CD4-positive, alpha-beta T cell (primary cell): ENCODE measurements around the gene GPR3. TPM values are rescaled to one million over a fixed set of nuclear protein-coding genes. Genes with fewer than 3 reads are reported as not detected.

Experiments used
- ATAC-seq: fragments of 200-7000 bp; cut with Tn5 transposase; one replicate; pipeline ENCODE4 v1.10.0; 2022; ENCODE audit warnings: mild to moderate bottlenecking; ENCODE audit not compliant: poor library complexity
- CTCF ChIA-PET: fragments of 350-600 bp; sonication (Branson Sonifier 250); formaldehyde crosslinking; loops from one replicate; lab custom pipeline; 2021; ENCODE audit warnings: antibody characterized with exemption, inconsistent platforms; lab: Charles Lee
- POLR2A ChIA-PET: fragments of 350-600 bp; sonication (Branson Sonifier 250); formaldehyde crosslinking; loops from one replicate; lab custom pipeline; 2021; ENCODE audit warnings: antibody characterized with exemption, inconsistent platforms; lab: Charles Lee
- DNase-seq, 14 experiments: peaks; one replicate each; pipeline ENCODE4 v3.0.0-alpha.2; 2013 to 2020; ENCODE audit warnings: mixed read lengths in 2 of 14
- H3K27ac ChIP-seq, 2 donors: one replicate each; pipeline versions ENCODE4 v1.5.1 to v1.7.0; 2013; ENCODE audit warnings: low read length in 2 of 2, low read depth in 1 of 2, mild to moderate bottlenecking in 1 of 2
- H3K27me3 ChIP-seq, 2 experiments: 1 replicate in 1 of 2; 2 replicates in 1 of 2; pipeline versions ENCODE4 v1.6.1 to v1.7.0; 2013; ENCODE audit warnings: low read length in 2 of 2, control low read depth in 1 of 2, mild to moderate bottlenecking in 1 of 2, moderate library complexity in 1 of 2; ENCODE audit not compliant: insufficient read depth in 2 of 2, control insufficient read depth in 1 of 2
- H3K36me3 ChIP-seq: one replicate; pipeline ENCODE4 v1.6.1; 2013; ENCODE audit warnings: low read length, control low read depth; ENCODE audit not compliant: insufficient read depth
- H3K4me1 ChIP-seq: one replicate; pipeline ENCODE4 v1.6.1; 2013; ENCODE audit warnings: low read length, control low read depth; ENCODE audit not compliant: insufficient read depth
- H3K4me3 ChIP-seq: one replicate; pipeline ENCODE4 v1.5.1; 2013; ENCODE audit warnings: mild to moderate bottlenecking, low read length, moderate library complexity
- H3K9me3 ChIP-seq, 2 experiments: 1 replicate in 1 of 2; 2 replicates in 1 of 2; pipeline versions ENCODE4 v1.6.1 to v1.7.0; 2013; ENCODE audit warnings: low read length in 2 of 2, mild to moderate bottlenecking in 2 of 2, control low read depth in 1 of 2, moderate library complexity in 1 of 2; ENCODE audit not compliant: control insufficient read depth in 1 of 2, insufficient read depth in 1 of 2
- H3K27ac Mint-ChIP-seq: one replicate; pipeline ENCODE4 v1.8.0; 2020; ENCODE audit warnings: mixed read lengths
- H3K27me3 Mint-ChIP-seq: one replicate; pipeline ENCODE4 v1.8.0; 2021; ENCODE audit warnings: mixed read lengths
- H3K36me3 Mint-ChIP-seq: one replicate; pipeline ENCODE4 v1.8.0; 2021; ENCODE audit warnings: low read depth, mixed read lengths
- H3K4me1 Mint-ChIP-seq: one replicate; pipeline ENCODE4 v1.8.0; 2021; ENCODE audit warnings: low read depth, mixed read lengths
- H3K4me3 Mint-ChIP-seq: one replicate; pipeline ENCODE4 v1.8.0; 2020; ENCODE audit warnings: mild to moderate bottlenecking, mixed read lengths
- H3K9me3 Mint-ChIP-seq: one replicate; pipeline ENCODE4 v1.8.0; 2020; ENCODE audit warnings: mixed read lengths
- intact Hi-C, 2 experiments: fragments of 100-400 bp; cut with DNase I in 1 of 2; cut with micrococcal nuclease in 1 of 2; formaldehyde crosslinking; loops; one replicate each; pipeline versions ENCODE4 v1.15.1 to v1.9.0; 2023 to 2025; cut with DNase I, micrococcal nuclease
- total RNA-seq, 174 experiments: library from RNA in 2 of 174; stranded (reverse) in 2 of 174; gene quantifications; one replicate each; pipeline ENCODE4 v1.2.3 and lab custom pipeline; 2021 to 2026
- TF ChIP-seq, protein P1 (sequence below): fragments of 200-600 bp; IDR thresholded peaks from one replicate; pipeline ENCODE4 v1.8.0; 2022; ENCODE audit warnings: antibody characterized with exemption, mild to moderate bottlenecking

The GPR3 gene
- total RNA-seq, 2 experiments from 2014 or later: 0.14 to 0.19 TPM

GRCh38 chr1:27372808-27373690, 19.4 kb upstream of the GPR3 start:
- H3K27ac Mint-ChIP-seq: no peak overlapping the region
- POLR2A ChIA-PET: interaction anchor here (0.6 kb wide), 1 partner anchor 301 kb away, joined by 3 read pairs; no protein-coding TSS in a partner anchor
- H3K4me1 Mint-ChIP-seq: peaks cover 13% of the 10 kb centered on the region

GRCh38 chr1:27374362-27375086, 17.9 kb upstream of the GPR3 start, which contains the start of gene FCN3:
Gene FCN3, minus strand, starts transcription at chr1:27374824. Its CDS starts 6 bp downstream, at chr1:27374818.
- Histone ChIP-seq H3K27ac (no peak within 1 kb of the TSS), H3K4me3 (no peak within 1 kb of the TSS), H3K4me1 (peaks cover 3% of the 10 kb centered on the region), H3K36me3 (no peaks in the 10 kb centered on the region), H3K27me3 (no peaks in the 10 kb centered on the region), H3K9me3 (no peaks in the 10 kb centered on the region)
- Mint-ChIP-seq H3K9me3 (no peaks in the 10 kb centered on the region), H3K36me3 (no peaks in the 10 kb centered on the region), H3K4me1 (peaks cover 4% of the 10 kb centered on the region), H3K4me3 (no peak within 1 kb of the TSS), H3K27me3 (no peaks in the 10 kb centered on the region), H3K27ac (no peak within 1 kb of the TSS)
- no peak for DNase-seq
- ATAC-seq: no peak
- CTCF ChIA-PET: no interaction called here
- POLR2A ChIA-PET: interaction anchor here (1.6 kb wide), 1 partner anchor 8 kb away, joined by 5 read pairs; no protein-coding TSS in a partner anchor
- TF ChIP-seq, protein P1, sequence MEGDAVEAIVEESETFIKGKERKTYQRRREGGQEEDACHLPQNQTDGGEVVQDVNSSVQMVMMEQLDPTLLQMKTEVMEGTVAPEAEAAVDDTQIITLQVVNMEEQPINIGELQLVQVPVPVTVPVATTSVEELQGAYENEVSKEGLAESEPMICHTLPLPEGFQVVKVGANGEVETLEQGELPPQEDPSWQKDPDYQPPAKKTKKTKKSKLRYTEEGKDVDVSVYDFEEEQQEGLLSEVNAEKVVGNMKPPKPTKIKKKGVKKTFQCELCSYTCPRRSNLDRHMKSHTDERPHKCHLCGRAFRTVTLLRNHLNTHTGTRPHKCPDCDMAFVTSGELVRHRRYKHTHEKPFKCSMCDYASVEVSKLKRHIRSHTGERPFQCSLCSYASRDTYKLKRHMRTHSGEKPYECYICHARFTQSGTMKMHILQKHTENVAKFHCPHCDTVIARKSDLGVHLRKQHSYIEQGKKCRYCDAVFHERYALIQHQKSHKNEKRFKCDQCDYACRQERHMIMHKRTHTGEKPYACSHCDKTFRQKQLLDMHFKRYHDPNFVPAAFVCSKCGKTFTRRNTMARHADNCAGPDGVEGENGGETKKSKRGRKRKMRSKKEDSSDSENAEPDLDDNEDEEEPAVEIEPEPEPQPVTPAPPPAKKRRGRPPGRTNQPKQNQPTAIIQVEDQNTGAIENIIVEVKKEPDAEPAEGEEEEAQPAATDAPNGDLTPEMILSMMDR: no peak
- intact Hi-C loops: no loop called here

More at GRCh38 chr1:27372808-27373690, 19.4 kb upstream of the GPR3 start:
- TF ChIP-seq, protein P1: no peak
- intact Hi-C loops: no loop called here
- Histone ChIP-seq H3K27me3 (no peaks in the 10 kb centered on the region), H3K4me1 (peaks cover 10% of the 10 kb centered on the region), H3K4me3 (no peak overlapping the region), H3K9me3 (no peaks in the 10 kb centered on the region), H3K36me3 (no peaks in the 10 kb centered on the region), H3K27ac (no peak overlapping the region)
- no peak for ATAC-seq
- CTCF ChIA-PET: interaction anchor here (0.5 to 0.8 kb wide), 2 partner anchors 15 kb away, joined by 3 read pairs; no protein-coding TSS in a partner anchor
- Mint-ChIP-seq H3K9me3 (no peaks in the 10 kb centered on the region), H3K36me3 (no peaks in the 10 kb centered on the region), H3K4me3 (no peak overlapping the region), H3K27me3 (no peaks in the 10 kb centered on the region)
- DNase-seq: no peak

DNA sequence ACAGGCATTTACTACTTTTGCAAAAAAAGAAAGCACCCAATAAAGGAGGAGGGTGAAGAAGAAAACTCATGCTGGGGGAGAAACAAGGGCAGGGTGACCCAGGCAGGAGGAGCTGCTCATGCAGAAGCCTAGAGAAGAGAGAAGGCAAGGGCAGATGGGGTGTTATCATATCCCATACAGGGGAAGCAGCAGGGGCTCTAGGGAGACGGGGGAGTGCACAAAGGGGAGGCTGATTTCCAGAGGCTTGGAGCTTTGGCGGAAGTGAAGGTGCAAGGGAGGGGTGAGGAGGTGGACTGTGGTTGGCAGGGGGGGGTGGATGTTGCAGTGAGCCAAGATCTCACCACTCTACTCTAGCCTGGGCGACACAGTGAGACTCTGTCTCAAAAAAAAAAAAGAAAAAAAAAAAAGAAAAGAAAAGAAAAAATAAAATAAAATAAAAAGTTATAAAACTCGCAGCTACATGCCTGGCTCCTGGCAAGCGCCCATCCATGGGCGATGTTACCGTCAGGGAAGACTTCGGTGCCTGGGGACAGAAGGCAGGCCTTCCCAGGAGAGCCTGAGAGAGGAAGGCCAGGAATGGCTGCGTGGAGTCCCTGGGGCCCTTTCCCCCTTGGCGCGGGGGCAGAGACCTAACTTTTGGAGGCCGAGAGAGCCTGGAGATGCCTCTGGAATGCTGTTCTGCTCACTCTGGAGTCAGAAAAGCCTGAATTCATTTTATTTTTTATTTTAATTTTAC, 14.5 kb upstream of the GPR3 start:
- Histone ChIP-seq H3K36me3 (no peaks in the 10 kb centered on the region), H3K4me1 (no peaks in the 10 kb centered on the region), H3K9me3 (no peaks in the 10 kb centered on the region), H3K4me3 (no peak overlapping the region), H3K27ac (no peak overlapping the region), H3K27me3 (no peaks in the 10 kb centered on the region)
- Mint-ChIP-seq H3K4me3 (no peak overlapping the region), H3K36me3 (no peaks in the 10 kb centered on the region), H3K27me3 (peaks cover 10% of the 10 kb centered on the region), H3K27ac (no peak overlapping the region), H3K9me3 (no peaks in the 10 kb centered on the region), H3K4me1 (no peaks in the 10 kb centered on the region)
- TF ChIP-seq, protein P1: no peak
- DNase-seq (no peak), ATAC-seq (no peak)
- ChIA-PET POLR2A (no interaction called here), CTCF (interaction anchor here (0.7 to 1.6 kb wide), 3 partner anchors 12 to 77 kb away, joined by 3 to 5 read pairs (median 3); no protein-coding TSS in a partner anchor)
- intact Hi-C loops: no loop called here
